WTC11 (cell line): ENCODE results near the gene FAM110A. TPM values are rescaled to one million over a fixed set of nuclear protein-coding genes. Genes with fewer than 3 reads are reported as not detected.

Experiments used
- ATAC-seq: fragments of 200-7000 bp; cut with Tn5 transposase; 2 replicates; pipeline ENCODE4 v1.10.0; 2021; ENCODE audit warnings: mild to moderate bottlenecking, moderate library complexity
- CTCF ChIA-PET: fragments of 300-600 bp; sonication (Branson Sonifier 250); formaldehyde crosslinking; loops from one replicate; lab custom pipeline; 2021; ENCODE audit warnings: antibody characterized with exemption; lab: Charles Lee
- POLR2A ChIA-PET: fragments of 350-600 bp; sonication (Branson Sonifier 250); formaldehyde crosslinking; loops from one replicate; lab custom pipeline; 2021; ENCODE audit warnings: antibody characterized with exemption; lab: Charles Lee
- DNase-seq: peaks from one replicate; pipeline ENCODE4 v3.0.0; 2021; ENCODE audit warnings: low spot score
- H3K27ac Mint-ChIP-seq: 2 replicates; pipeline ENCODE4 v1.8.0; 2021; ENCODE audit warnings: mixed read lengths
- H3K27me3 Mint-ChIP-seq: 2 replicates; pipeline ENCODE4 v1.8.0; 2021; ENCODE audit warnings: low read depth, mild to moderate bottlenecking, moderate library complexity, mixed read lengths
- H3K36me3 Mint-ChIP-seq: 2 replicates; pipeline ENCODE4 v1.8.0; 2021; ENCODE audit warnings: mixed read lengths
- H3K4me1 Mint-ChIP-seq: 2 replicates; pipeline ENCODE4 v1.8.0; 2022; ENCODE audit warnings: mixed read lengths
- H3K4me3 Mint-ChIP-seq: 2 replicates; pipeline ENCODE4 v1.8.0; 2021; ENCODE audit warnings: mild to moderate bottlenecking, moderate library complexity, mixed read lengths
- H3K9me3 Mint-ChIP-seq: 2 replicates; pipeline ENCODE4 v1.8.0; 2021; ENCODE audit warnings: mixed read lengths
- AR ChIP-seq: fragments of 250-450 bp; sonication (Bioruptor Pico); IDR thresholded peaks from 2 replicates; pipeline ENCODE4 v1.9.0; 2021; ENCODE audit warnings: mild to moderate bottlenecking
- CBFB ChIP-seq: sonication (generic); formaldehyde crosslinking; IDR thresholded peaks from 2 replicates; pipeline ENCODE4 v1.8.1; 2022; ENCODE audit warnings: mild to moderate bottlenecking, low read depth, missing genetic modification reagents
- FOXP1 ChIP-seq: sonication (generic); formaldehyde crosslinking; IDR thresholded peaks from 2 replicates; pipeline ENCODE4 v1.8.0; 2022; ENCODE audit warnings: missing genetic modification reagents, mild to moderate bottlenecking, moderate library complexity, borderline replicate concordance
- JAZF1 ChIP-seq: fragments of 250-450 bp; sonication (Bioruptor Pico); IDR thresholded peaks from 2 replicates; pipeline ENCODE4 v1.9.0; 2021; ENCODE audit warnings: moderate library complexity, mild to moderate bottlenecking, inconsistent platforms
- JUN ChIP-seq: sonication (generic); formaldehyde crosslinking; IDR thresholded peaks from 2 replicates; pipeline ENCODE4 v1.8.0; 2023; ENCODE audit warnings: mild to moderate bottlenecking, missing genetic modification reagents
- NFYB ChIP-seq: sonication (generic); formaldehyde crosslinking; conservative IDR thresholded peaks from 2 replicates; pipeline ENCODE4 v1.8.0; 2022; ENCODE audit warnings: low read depth, missing genetic modification reagents
- NR2C2 ChIP-seq: sonication (generic); formaldehyde crosslinking; IDR thresholded peaks from 2 replicates; pipeline ENCODE4 v1.8.0; 2022; ENCODE audit warnings: mild to moderate bottlenecking, missing genetic modification reagents
- TEAD4 ChIP-seq: sonication (generic); formaldehyde crosslinking; IDR thresholded peaks from 2 replicates; pipeline ENCODE4 v1.8.0; 2022; ENCODE audit warnings: mild to moderate bottlenecking, missing genetic modification reagents
- TP53 ChIP-seq: sonication (generic); formaldehyde crosslinking; IDR thresholded peaks from 2 replicates; pipeline ENCODE4 v1.8.1; 2023; ENCODE audit warnings: mild to moderate bottlenecking, missing genetic modification reagents
- USF1 ChIP-seq: sonication (generic); formaldehyde crosslinking; IDR thresholded peaks from 2 replicates; pipeline ENCODE4 v1.8.0; 2022; ENCODE audit warnings: mild to moderate bottlenecking, missing genetic modification reagents
- ZBTB21 ChIP-seq: sonication (generic); formaldehyde crosslinking; IDR thresholded peaks from 2 replicates; pipeline ENCODE4 v1.8.1; 2023; ENCODE audit warnings: mild to moderate bottlenecking, missing genetic modification reagents, borderline replicate concordance
- ZNF232 ChIP-seq: sonication (generic); formaldehyde crosslinking; IDR thresholded peaks from 2 replicates; pipeline ENCODE4 v1.8.0; 2022; ENCODE audit warnings: mild to moderate bottlenecking, missing genetic modification reagents
- ZNF396 ChIP-seq: fragments of 250-450 bp; sonication (Bioruptor Pico); IDR thresholded peaks from 2 replicates; pipeline ENCODE4 v1.8.0; 2021; ENCODE audit warnings: mild to moderate bottlenecking, moderate library complexity, borderline replicate concordance
- total RNA-seq: library from RNA; stranded (reverse); gene quantifications from 3 replicates; pipeline ENCODE4 v1.2.3, GENCODE V29; 2021
- TF ChIP-seq, protein P1 (sequence below): sonication (generic); formaldehyde crosslinking; IDR thresholded peaks from 2 replicates; pipeline ENCODE4 v1.8.1; 2022; ENCODE audit warnings: missing genetic modification reagents, borderline replicate concordance
- TF ChIP-seq, protein P2 (sequence below): fragments of 250-450 bp; sonication (Bioruptor Pico); IDR thresholded peaks from 2 replicates; pipeline ENCODE4 v2.1.2; 2022; ENCODE audit warnings: mild to moderate bottlenecking, moderate library complexity
- TF ChIP-seq, protein P3 (sequence below): sonication (generic); formaldehyde crosslinking; IDR thresholded peaks from 2 replicates; pipeline ENCODE4 v1.8.1; 2022; ENCODE audit warnings: mild to moderate bottlenecking, moderate library complexity, missing genetic modification reagents

FAM110A gene
- total RNA-seq, 1 experiment from 2014 or later, result 18.8 TPM

DNA sequence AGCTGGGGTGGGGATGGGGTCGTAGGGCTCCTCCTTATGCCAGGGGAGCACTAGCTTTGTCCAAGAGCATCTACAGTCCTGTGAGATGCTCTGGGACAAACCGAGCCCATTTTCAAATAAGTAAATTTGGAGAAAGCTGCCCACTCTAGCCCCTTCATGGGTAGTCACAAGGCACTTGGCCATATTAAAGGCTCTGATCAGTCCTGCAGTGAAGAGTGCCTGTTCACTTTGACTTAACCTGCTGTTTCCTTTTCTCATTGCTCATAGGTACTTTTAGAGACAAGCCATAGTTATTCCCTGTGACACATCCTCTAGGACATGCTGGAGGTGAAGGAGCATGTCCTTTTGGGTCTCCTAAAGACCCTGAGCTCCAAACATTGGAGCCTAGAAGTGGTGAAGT lies 38.4 kb downstream of the FAM110A start (continued):
- TF ChIP-seq, protein P1, sequence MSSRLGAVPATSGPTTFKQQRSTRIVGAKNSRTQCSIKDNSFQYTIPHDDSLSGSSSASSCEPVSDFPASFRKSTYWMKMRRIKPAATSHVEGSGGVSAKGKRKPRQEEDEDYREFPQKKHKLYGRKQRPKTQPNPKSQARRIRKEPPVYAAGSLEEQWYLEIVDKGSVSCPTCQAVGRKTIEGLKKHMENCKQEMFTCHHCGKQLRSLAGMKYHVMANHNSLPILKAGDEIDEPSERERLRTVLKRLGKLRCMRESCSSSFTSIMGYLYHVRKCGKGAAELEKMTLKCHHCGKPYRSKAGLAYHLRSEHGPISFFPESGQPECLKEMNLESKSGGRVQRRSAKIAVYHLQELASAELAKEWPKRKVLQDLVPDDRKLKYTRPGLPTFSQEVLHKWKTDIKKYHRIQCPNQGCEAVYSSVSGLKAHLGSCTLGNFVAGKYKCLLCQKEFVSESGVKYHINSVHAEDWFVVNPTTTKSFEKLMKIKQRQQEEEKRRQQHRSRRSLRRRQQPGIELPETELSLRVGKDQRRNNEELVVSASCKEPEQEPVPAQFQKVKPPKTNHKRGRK, result no peak
- TF ChIP-seq, protein P2, sequence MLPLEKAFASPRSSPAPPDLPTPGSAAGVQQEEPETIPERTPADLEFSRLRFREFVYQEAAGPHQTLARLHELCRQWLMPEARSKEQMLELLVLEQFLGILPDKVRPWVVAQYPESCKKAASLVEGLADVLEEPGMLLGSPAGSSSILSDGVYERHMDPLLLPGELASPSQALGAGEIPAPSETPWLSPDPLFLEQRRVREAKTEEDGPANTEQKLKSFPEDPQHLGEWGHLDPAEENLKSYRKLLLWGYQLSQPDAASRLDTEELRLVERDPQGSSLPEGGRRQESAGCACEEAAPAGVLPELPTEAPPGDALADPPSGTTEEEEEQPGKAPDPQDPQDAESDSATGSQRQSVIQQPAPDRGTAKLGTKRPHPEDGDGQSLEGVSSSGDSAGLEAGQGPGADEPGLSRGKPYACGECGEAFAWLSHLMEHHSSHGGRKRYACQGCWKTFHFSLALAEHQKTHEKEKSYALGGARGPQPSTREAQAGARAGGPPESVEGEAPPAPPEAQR (CRISPR knock-in tag), result no peak
- TF ChIP-seq ZNF232, result no peak
- no peak for TF ChIP-seq TEAD4 (CRISPR knock-in tag)
- no peak for TF ChIP-seq NR2C2
- TF ChIP-seq AR (CRISPR knock-in tag), result no peak
- TF ChIP-seq, all 79 proteins: peak for 0

DNA sequence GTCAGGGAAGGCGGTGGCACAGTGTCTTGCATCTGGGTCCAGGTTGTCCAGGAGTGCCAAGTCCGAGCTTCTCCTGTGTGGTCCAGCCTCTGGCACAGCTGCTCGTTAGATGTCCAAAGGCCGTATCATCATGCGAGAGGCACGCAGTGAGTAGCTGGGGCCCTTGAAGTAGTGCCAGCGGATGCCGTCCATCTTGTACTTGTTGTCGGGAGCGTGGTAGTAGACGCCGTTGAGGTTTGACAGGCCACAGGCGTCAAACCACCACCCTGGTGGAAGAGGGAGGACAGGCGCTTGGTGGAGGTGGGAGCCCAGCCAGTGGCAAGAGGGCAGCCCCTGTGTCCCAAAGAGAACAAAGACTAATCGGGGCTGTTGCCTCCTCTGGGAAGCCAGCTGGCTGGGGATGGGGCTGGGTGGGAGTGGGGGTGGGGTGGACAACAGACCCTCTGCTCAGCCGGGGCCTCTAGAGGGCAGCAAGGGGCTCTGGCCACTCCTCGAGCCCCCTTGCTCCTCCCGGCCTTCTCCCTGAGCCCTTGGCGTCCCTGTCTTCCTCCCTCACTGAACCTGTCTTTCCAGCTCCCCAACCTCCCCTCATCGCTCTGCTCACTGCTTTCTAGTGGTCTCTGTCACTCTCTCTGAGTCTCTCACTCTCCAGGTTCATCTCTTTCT lies 39.5 kb downstream of the FAM110A start:
- Mint-ChIP-seq H3K27me3 (no peaks in the 10 kb centered on the region), H3K9me3 (no peaks in the 10 kb centered on the region), H3K27ac (no peak overlapping the region), H3K4me1 (peaks cover 10% of the 10 kb centered on the region), H3K4me3 (no peak overlapping the region), H3K36me3 (no peaks in the 10 kb centered on the region)
- POLR2A ChIA-PET, result no interaction called here
- CTCF ChIA-PET, result interaction anchor here (0.6 to 2.5 kb wide), 22 partner anchors 9 to 121 kb away, joined by 3 to 19 read pairs (median 4); partner anchors contain the start of gene FAM110A
- DNase-seq (peak; percentile 65), ATAC-seq (peak; percentile 97)
- TF ChIP-seq CBFB, result no peak
- no peak for TF ChIP-seq USF1
- no peak for TF ChIP-seq JUN
- no peak for TF ChIP-seq FOXP1 (CRISPR knock-in tag)
- TF ChIP-seq JAZF1, result no peak
- TF ChIP-seq, protein P3, sequence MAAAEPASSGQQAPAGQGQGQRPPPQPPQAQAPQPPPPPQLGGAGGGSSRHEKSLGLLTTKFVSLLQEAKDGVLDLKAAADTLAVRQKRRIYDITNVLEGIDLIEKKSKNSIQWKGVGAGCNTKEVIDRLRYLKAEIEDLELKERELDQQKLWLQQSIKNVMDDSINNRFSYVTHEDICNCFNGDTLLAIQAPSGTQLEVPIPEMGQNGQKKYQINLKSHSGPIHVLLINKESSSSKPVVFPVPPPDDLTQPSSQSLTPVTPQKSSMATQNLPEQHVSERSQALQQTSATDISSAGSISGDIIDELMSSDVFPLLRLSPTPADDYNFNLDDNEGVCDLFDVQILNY (CRISPR knock-in tag), result no peak
- no peak for TF ChIP-seq ZNF396
- TF ChIP-seq ZBTB21 (CRISPR knock-in tag), result no peak
- no peak for TF ChIP-seq TP53 (CRISPR knock-in tag)
- no peak for TF ChIP-seq NFYB (CRISPR knock-in tag)
